ENCODE results near the gene BTBD2.

DNA sequence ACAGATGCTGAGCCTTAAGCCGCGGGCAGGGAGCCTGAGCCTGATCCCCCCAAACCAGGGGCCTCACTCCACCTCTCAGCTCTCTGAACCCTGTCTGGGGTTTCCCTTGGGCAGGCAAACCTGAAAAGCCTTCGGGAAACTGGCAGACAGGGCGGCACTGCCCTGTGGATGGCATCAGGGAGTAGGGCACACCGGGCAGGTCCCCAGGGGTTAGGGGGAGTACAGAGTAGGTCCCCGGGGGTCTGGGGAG, 25.8 kb upstream of the BTBD2 start:
- TF ChIP-seq, protein P1, sequence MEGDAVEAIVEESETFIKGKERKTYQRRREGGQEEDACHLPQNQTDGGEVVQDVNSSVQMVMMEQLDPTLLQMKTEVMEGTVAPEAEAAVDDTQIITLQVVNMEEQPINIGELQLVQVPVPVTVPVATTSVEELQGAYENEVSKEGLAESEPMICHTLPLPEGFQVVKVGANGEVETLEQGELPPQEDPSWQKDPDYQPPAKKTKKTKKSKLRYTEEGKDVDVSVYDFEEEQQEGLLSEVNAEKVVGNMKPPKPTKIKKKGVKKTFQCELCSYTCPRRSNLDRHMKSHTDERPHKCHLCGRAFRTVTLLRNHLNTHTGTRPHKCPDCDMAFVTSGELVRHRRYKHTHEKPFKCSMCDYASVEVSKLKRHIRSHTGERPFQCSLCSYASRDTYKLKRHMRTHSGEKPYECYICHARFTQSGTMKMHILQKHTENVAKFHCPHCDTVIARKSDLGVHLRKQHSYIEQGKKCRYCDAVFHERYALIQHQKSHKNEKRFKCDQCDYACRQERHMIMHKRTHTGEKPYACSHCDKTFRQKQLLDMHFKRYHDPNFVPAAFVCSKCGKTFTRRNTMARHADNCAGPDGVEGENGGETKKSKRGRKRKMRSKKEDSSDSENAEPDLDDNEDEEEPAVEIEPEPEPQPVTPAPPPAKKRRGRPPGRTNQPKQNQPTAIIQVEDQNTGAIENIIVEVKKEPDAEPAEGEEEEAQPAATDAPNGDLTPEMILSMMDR (IDR thresholded peaks at IDR 0.05), result no peak
- TF ChIP-seq POLR2AphosphoS5 (IDR thresholded peaks at IDR 0.05) (no peak), EP300 (IDR thresholded peaks at IDR 0.05) (no peak), POLR2A (IDR thresholded peaks at IDR 0.05; ENCODE audit: low read depth) (no peak)

Measured in esophagus muscularis mucosa (tissue), 4 donors.